ENCODE results near the gene ZDHHC12. TPM values are rescaled to one million over a fixed set of nuclear protein-coding genes. Genes with fewer than 3 reads are reported as not detected.

The ZDHHC12 gene
- total and polyA plus RNA-seq, 2 of the 13 experiments (the other 11 are each of a cell fraction or from before 2014, with no cell fraction given) = 25.4 to 28.0 TPM

DNA sequence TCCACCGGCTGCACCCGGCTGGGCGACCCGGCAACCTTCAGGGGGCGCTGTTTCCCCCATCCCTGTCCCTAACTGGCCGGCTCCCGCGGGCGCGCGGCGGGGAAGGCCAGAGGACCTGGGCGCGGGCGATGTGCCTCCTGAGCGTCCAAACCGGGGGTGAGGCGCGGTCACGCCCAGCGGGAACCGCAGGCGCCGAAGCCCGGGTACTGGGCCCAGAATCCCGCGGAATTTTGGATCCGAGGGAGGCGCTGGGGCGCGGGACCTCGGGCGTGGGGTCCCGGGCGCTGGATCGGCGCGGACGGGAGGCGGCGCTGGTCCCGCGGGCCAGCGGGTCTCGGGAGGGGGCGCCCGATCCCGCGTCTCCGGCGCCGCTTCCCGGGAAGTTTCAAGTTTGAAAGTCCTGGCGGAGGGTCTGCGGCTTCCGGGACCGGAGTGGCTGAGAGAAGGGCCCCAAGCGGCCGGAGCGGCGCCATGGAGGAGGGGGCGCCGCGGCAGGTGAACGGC is 21.4 kb downstream of the ZDHHC12 start, which contains the start of gene PKN3 (continued):
- TF ChIP-seq, protein P1, sequence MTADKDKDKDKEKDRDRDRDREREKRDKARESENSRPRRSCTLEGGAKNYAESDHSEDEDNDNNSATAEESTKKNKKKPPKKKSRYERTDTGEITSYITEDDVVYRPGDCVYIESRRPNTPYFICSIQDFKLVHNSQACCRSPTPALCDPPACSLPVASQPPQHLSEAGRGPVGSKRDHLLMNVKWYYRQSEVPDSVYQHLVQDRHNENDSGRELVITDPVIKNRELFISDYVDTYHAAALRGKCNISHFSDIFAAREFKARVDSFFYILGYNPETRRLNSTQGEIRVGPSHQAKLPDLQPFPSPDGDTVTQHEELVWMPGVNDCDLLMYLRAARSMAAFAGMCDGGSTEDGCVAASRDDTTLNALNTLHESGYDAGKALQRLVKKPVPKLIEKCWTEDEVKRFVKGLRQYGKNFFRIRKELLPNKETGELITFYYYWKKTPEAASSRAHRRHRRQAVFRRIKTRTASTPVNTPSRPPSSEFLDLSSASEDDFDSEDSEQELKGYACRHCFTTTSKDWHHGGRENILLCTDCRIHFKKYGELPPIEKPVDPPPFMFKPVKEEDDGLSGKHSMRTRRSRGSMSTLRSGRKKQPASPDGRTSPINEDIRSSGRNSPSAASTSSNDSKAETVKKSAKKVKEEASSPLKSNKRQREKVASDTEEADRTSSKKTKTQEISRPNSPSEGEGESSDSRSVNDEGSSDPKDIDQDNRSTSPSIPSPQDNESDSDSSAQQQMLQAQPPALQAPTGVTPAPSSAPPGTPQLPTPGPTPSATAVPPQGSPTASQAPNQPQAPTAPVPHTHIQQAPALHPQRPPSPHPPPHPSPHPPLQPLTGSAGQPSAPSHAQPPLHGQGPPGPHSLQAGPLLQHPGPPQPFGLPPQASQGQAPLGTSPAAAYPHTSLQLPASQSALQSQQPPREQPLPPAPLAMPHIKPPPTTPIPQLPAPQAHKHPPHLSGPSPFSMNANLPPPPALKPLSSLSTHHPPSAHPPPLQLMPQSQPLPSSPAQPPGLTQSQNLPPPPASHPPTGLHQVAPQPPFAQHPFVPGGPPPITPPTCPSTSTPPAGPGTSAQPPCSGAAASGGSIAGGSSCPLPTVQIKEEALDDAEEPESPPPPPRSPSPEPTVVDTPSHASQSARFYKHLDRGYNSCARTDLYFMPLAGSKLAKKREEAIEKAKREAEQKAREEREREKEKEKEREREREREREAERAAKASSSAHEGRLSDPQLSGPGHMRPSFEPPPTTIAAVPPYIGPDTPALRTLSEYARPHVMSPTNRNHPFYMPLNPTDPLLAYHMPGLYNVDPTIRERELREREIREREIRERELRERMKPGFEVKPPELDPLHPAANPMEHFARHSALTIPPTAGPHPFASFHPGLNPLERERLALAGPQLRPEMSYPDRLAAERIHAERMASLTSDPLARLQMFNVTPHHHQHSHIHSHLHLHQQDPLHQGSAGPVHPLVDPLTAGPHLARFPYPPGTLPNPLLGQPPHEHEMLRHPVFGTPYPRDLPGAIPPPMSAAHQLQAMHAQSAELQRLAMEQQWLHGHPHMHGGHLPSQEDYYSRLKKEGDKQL (CRISPR knock-in tag; IDR thresholded peaks at IDR 0.05; ENCODE audit: low read depth) = no peak
- no peak for TF ChIP-seq MYNN (CRISPR knock-in tag; IDR thresholded peaks at IDR 0.05; ENCODE audit: low read depth)
- TF ChIP-seq, protein P2, sequence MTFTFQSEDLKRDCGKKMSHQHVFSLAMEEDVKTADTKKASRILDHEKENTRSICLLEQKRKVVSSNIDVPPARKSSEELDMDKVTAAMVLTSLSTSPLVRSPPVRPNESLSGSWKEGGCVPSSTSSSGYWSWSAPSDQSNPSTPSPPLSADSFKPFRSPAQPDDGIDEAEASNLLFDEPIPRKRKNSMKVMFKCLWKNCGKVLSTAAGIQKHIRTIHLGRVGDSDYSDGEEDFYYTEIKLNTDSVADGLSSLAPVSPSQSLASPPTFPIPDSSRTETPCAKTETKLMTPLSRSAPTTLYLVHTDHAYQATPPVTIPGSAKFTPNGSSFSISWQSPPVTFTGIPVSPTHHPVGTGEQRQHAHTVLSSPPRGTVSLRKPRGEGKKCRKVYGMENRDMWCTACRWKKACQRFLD (CRISPR knock-in tag; IDR thresholded peaks at IDR 0.05; ENCODE audit: borderline replicate concordance) = no peak
- TF ChIP-seq, protein P3, sequence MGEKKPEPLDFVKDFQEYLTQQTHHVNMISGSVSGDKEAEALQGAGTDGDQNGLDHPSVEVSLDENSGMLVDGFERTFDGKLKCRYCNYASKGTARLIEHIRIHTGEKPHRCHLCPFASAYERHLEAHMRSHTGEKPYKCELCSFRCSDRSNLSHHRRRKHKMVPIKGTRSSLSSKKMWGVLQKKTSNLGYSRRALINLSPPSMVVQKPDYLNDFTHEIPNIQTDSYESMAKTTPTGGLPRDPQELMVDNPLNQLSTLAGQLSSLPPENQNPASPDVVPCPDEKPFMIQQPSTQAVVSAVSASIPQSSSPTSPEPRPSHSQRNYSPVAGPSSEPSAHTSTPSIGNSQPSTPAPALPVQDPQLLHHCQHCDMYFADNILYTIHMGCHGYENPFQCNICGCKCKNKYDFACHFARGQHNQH (CRISPR knock-in tag; IDR thresholded peaks at IDR 0.05) = no peak; the same call in 1 of the 2 replicates
- 0 out of 2 replicates have a peak, but pooled peaks have one; percentile 6 for TF ChIP-seq ZNF792 (CRISPR knock-in tag; IDR thresholded peaks at IDR 0.05)
- TF ChIP-seq EED (CRISPR knock-in tag; IDR thresholded peaks at IDR 0.05) = 0 out of 2 replicates have a peak, but pooled peaks have one; percentile 66
- TF ChIP-seq FOXP1 (IDR thresholded peaks at IDR 0.05) = no peak
- TF ChIP-seq FOXP1 (CRISPR knock-in tag; IDR thresholded peaks at IDR 0.05) = no peak
- TF ChIP-seq, protein P4, sequence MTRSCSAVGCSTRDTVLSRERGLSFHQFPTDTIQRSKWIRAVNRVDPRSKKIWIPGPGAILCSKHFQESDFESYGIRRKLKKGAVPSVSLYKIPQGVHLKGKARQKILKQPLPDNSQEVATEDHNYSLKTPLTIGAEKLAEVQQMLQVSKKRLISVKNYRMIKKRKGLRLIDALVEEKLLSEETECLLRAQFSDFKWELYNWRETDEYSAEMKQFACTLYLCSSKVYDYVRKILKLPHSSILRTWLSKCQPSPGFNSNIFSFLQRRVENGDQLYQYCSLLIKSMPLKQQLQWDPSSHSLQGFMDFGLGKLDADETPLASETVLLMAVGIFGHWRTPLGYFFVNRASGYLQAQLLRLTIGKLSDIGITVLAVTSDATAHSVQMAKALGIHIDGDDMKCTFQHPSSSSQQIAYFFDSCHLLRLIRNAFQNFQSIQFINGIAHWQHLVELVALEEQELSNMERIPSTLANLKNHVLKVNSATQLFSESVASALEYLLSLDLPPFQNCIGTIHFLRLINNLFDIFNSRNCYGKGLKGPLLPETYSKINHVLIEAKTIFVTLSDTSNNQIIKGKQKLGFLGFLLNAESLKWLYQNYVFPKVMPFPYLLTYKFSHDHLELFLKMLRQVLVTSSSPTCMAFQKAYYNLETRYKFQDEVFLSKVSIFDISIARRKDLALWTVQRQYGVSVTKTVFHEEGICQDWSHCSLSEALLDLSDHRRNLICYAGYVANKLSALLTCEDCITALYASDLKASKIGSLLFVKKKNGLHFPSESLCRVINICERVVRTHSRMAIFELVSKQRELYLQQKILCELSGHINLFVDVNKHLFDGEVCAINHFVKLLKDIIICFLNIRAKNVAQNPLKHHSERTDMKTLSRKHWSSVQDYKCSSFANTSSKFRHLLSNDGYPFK (CRISPR knock-in tag; IDR thresholded peaks at IDR 0.05; ENCODE audit: borderline replicate concordance) = no peak
- TF ChIP-seq, protein P5, sequence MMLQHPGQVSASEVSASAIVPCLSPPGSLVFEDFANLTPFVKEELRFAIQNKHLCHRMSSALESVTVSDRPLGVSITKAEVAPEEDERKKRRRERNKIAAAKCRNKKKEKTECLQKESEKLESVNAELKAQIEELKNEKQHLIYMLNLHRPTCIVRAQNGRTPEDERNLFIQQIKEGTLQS (CRISPR knock-in tag; IDR thresholded peaks at IDR 0.05) = no peak
- TF ChIP-seq, protein P6, sequence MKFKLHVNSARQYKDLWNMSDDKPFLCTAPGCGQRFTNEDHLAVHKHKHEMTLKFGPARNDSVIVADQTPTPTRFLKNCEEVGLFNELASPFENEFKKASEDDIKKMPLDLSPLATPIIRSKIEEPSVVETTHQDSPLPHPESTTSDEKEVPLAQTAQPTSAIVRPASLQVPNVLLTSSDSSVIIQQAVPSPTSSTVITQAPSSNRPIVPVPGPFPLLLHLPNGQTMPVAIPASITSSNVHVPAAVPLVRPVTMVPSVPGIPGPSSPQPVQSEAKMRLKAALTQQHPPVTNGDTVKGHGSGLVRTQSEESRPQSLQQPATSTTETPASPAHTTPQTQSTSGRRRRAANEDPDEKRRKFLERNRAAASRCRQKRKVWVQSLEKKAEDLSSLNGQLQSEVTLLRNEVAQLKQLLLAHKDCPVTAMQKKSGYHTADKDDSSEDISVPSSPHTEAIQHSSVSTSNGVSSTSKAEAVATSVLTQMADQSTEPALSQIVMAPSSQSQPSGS (CRISPR knock-in tag; IDR thresholded peaks at IDR 0.05) = no peak
- TF ChIP-seq SYNCRIP (IDR thresholded peaks at IDR 0.05; ENCODE audit: insufficient read depth, low read depth, low read length) = no peak
- no peak for TF ChIP-seq ZNF598 (CRISPR knock-in tag; IDR thresholded peaks at IDR 0.05; ENCODE audit: borderline replicate concordance)

Measured in HepG2 (cell line).